ENCODE results near the gene B4GALT2. TPM values are rescaled to one million over a fixed set of nuclear protein-coding genes. Genes with fewer than 3 reads are reported as not detected.

The B4GALT2 gene
- total RNA-seq, 1 donor from 2014 or later = 99.4 TPM

DNA sequence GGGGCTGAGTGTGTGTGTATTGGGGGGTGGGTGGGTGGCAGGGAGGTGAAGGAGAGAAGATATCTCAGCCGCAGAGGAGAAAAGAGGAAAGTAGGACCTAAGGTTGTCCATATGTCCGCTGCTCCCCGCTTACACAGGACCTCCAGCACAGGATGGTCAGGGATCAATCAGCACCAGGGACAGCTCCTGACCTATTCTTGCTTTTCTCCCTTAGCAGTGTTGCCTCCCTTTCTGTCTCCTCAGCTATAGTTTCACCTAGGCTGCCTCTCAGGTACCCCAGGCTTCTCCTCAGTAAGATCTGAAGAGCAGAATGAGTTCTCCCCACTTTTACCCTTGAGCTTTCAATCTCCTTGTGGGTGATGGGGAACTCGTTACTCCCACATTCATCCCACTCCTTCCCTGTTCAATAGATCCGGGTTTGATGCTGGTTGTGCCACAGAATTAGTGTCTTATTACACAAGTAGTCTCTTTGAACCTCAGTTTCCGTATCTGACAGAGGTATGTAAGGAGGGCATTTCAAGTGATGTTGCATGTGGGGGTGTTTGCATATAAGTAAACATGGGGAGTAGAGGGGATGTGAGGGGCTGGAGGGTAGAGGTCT, 10.6 kb upstream of the B4GALT2 start:
- Mint-ChIP-seq H3K4me1 (ENCODE audit: low read depth) (peaks cover 19% of the 10 kb centered on the region), H3K9me3 (ENCODE audit: low read depth) (peaks cover 7% of the 10 kb centered on the region), H3K27ac (ENCODE audit: unreplicated experiment) (no peak overlapping the region), H3K27me3 (ENCODE audit: low read depth) (no peaks in the 10 kb centered on the region), H3K4me3 (ENCODE audit: unreplicated experiment) (no peak overlapping the region), H3K36me3 (ENCODE audit: low read depth) (peaks cover 9% of the 10 kb centered on the region)
- TF ChIP-seq, protein P1, sequence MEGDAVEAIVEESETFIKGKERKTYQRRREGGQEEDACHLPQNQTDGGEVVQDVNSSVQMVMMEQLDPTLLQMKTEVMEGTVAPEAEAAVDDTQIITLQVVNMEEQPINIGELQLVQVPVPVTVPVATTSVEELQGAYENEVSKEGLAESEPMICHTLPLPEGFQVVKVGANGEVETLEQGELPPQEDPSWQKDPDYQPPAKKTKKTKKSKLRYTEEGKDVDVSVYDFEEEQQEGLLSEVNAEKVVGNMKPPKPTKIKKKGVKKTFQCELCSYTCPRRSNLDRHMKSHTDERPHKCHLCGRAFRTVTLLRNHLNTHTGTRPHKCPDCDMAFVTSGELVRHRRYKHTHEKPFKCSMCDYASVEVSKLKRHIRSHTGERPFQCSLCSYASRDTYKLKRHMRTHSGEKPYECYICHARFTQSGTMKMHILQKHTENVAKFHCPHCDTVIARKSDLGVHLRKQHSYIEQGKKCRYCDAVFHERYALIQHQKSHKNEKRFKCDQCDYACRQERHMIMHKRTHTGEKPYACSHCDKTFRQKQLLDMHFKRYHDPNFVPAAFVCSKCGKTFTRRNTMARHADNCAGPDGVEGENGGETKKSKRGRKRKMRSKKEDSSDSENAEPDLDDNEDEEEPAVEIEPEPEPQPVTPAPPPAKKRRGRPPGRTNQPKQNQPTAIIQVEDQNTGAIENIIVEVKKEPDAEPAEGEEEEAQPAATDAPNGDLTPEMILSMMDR (IDR thresholded peaks at IDR 0.05) = no peak
- DNase-seq (ENCODE audit: low spot score) = no peak

DNA sequence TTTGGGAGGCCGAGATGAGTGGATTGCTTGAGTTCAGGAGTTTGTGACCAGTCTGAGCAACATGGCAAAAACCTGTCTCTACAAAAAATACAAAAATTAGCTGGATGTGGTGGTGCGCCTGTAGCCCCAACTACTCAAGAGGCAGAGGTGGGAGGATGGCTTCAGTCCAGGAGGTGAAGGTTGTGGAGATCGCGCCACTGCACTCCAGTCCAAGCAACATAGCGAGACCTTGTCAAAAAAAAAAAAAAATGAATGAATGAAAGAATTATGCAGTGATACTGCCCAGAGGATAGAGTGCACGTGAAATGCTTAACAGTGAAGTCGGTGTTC, 9.6 kb upstream of the B4GALT2 start:
- H3K27me3 Mint-ChIP-seq (ENCODE audit: low read depth) = no peaks in the 10 kb centered on the region
- H3K9me3 Mint-ChIP-seq (ENCODE audit: low read depth) = peaks cover 7% of the 10 kb centered on the region
- H3K36me3 Mint-ChIP-seq (ENCODE audit: low read depth) = peaks cover 9% of the 10 kb centered on the region
- TF ChIP-seq, protein P1 (IDR thresholded peaks at IDR 0.05) = no peak
- peaks cover 26% of the 10 kb centered on the region for H3K4me1 Mint-ChIP-seq (ENCODE audit: low read depth)
- peak overlapping the region; percentile 98 for H3K4me3 Mint-ChIP-seq (ENCODE audit: unreplicated experiment)
- DNase-seq (ENCODE audit: low spot score) = no peak
- H3K27ac Mint-ChIP-seq (ENCODE audit: unreplicated experiment) = peak overlapping the region; percentile 71

DNA sequence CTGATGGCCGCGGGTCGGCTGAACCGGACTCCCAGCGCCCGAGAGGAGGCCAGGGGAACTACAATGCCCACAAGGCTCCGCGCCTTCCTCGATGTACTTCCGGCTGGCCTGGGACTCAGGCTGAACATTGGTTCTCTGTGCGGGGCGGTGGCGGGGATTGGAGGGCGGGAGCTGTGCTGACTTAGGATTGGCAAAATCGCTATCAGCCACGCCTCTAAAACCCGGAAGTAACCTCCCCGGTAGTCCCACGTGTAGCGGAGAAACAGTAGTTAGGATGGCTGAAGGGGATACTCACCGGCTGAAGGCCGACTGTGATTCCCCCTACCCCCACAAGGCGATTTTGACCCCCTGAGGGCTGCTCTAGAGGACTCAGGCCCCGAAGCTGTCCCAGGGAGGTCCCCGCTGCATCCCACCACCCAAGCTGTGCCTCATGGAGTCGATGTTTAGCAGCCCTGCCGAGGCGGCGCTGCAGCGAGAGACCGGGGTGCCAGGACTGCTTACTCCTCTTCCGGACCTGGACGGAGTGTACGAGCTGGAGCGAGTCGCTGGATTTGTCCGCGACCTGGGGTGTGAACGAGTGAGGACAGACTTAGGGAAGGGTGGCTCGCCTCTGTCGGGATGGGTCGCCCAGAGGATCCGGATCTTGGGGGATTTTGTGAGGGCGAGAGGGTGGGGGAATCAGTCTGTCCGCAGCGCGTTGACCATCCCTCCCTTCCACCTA, 9.1 kb upstream of the B4GALT2 start, which contains the start of gene DPH2:
DPH2 (plus strand) TSS at position 265 of the 721 bp plus-strand sequence; CDS start at position 431, 166 bp downstream.
- TF ChIP-seq, protein P1 (IDR thresholded peaks at IDR 0.05) = peak; percentile 37
- Mint-ChIP-seq H3K4me3 (ENCODE audit: unreplicated experiment) (peak within 1 kb of the TSS; percentile 98), H3K9me3 (ENCODE audit: low read depth) (peaks cover 7% of the 10 kb centered on the region)

DNA sequence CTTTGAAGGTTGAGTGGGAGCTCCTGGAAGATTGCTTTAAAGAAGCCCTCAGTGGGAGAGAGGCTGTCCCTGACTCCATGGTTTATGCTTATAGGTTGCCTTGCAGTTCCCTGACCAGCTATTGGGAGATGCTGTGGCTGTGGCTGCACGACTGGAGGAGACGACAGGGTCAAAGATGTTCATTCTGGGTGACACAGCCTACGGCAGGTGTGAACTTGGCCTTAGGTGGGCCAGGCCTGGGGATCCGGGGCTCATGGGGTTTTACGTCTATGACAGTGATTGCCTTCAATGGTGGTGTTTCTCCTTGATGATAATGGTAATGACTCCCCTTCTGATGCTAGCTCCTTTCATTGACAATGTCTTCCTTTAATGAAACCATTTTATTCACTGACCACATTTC, 8.5 kb upstream of the B4GALT2 start:
- Mint-ChIP-seq H3K4me3 (ENCODE audit: unreplicated experiment) (peak overlapping the region; percentile 98), H3K9me3 (ENCODE audit: low read depth) (peaks cover 7% of the 10 kb centered on the region), H3K36me3 (ENCODE audit: low read depth) (peaks cover 9% of the 10 kb centered on the region), H3K27ac (ENCODE audit: unreplicated experiment) (no peak overlapping the region), H3K4me1 (ENCODE audit: low read depth) (peaks cover 26% of the 10 kb centered on the region), H3K27me3 (ENCODE audit: low read depth) (no peaks in the 10 kb centered on the region)
- TF ChIP-seq, protein P1 (IDR thresholded peaks at IDR 0.05) = no peak
- DNase-seq (ENCODE audit: low spot score) = no peak

More for the DNA sequence above, 9.1 kb upstream of the B4GALT2 start, which contains the start of gene DPH2:
- Mint-ChIP-seq H3K36me3 (ENCODE audit: low read depth) (peaks cover 9% of the 10 kb centered on the region), H3K4me1 (ENCODE audit: low read depth) (peaks cover 26% of the 10 kb centered on the region), H3K27ac (ENCODE audit: unreplicated experiment) (peak within 1 kb of the TSS; percentile 91), H3K27me3 (ENCODE audit: low read depth) (no peaks in the 10 kb centered on the region)
- no peak for DNase-seq (ENCODE audit: low spot score)

DNA sequence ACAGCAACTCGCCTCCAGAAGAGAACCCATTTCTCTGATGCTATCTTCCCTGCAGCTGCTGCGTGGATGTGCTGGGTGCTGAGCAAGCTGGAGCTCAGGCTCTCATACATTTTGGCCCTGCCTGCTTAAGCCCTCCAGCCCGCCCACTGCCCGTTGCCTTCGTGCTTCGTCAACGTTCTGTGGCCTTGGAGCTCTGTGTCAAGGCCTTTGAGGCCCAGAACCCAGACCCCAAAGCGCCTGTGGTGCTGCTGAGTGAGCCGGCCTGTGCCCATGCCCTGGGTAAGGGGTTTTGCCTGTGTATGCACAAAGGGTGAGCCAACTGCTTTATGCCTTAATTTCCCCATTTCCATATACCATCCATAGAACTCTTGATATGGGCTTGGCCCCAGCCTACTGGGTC, 8.1 kb upstream of the B4GALT2 start:
- Mint-ChIP-seq H3K36me3 (ENCODE audit: low read depth) (peaks cover 9% of the 10 kb centered on the region), H3K4me3 (ENCODE audit: unreplicated experiment) (peak overlapping the region; percentile 98), H3K9me3 (ENCODE audit: low read depth) (peaks cover 7% of the 10 kb centered on the region), H3K4me1 (ENCODE audit: low read depth) (peaks cover 29% of the 10 kb centered on the region), H3K27me3 (ENCODE audit: low read depth) (no peaks in the 10 kb centered on the region), H3K27ac (ENCODE audit: unreplicated experiment) (no peak overlapping the region)
- no peak for DNase-seq (ENCODE audit: low spot score)
- TF ChIP-seq, protein P1 (IDR thresholded peaks at IDR 0.05) = no peak

Data from chondrocyte (in vitro differentiated cells).